Epithelial cell of esophagus (primary cell): ENCODE data around the gene AP3M1.

Experiments used
- DNase-seq: peaks from one replicate; pipeline ENCODE4 v3.0.0; 2010; ENCODE audit warnings: low read depth
- H3K4me3 ChIP-seq: 2 replicates; pipeline ENCODE4 v1.5.1; 2011; ENCODE audit warnings: mild to moderate bottlenecking, low read length, control low read depth
- CTCF ChIP-seq: IDR thresholded peaks from 2 replicates; pipeline ENCODE4 v1.5.1; 2011; ENCODE audit warnings: low read depth, mild to moderate bottlenecking, low read length, control low read depth, inconsistent platforms; ENCODE audit not compliant: insufficient read depth; ENCODE audit errors: missing control alignments

Gene AP3M1

GRCh38 chr10:74114041-74114448, 36.6 kb downstream of the AP3M1 start:
- TF ChIP-seq CTCF: no peak
- no peak overlapping the region for H3K4me3 ChIP-seq
- peak; percentile 9 for DNase-seq

- DNase-seq: peak; percentile 72
- no peak overlapping the region for H3K4me3 ChIP-seq
- TF ChIP-seq CTCF: no peak
Measured at GRCh38 chr10:74113546-74113945, 37.1 kb downstream of the AP3M1 start.

GRCh38 chr10:74111799-74112198, 38.8 kb downstream of the AP3M1 start:
- DNase-seq: no peak
- no peak overlapping the region for H3K4me3 ChIP-seq
- TF ChIP-seq CTCF: no peak

DNA sequence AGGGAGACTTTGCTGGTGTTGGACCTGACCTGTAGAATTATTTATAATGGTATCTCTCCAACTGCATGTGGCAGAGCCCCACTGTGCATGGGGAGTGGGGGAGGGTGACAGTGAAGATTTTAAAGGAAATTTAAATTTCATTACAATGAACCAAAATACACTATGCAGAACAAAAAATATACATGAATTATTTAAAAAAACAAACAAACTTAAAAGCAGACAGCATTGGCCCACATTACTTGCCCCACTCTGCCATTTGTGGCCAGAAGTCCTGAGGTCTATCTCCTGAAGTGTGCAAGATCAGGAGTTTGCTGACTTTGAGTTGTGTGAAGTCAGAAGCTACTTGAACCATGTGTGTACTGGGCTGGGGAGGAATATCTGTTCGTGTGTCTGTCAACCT, 40.5 kb downstream of the AP3M1 start:
- DNase-seq: no peak
- TF ChIP-seq CTCF: no peak
- H3K4me3 ChIP-seq: no peak overlapping the region

GRCh38 chr10:74109452-74109851, 41.2 kb downstream of the AP3M1 start:
- no peak overlapping the region for H3K4me3 ChIP-seq
- no peak for TF ChIP-seq CTCF
- no peak for DNase-seq

DNA sequence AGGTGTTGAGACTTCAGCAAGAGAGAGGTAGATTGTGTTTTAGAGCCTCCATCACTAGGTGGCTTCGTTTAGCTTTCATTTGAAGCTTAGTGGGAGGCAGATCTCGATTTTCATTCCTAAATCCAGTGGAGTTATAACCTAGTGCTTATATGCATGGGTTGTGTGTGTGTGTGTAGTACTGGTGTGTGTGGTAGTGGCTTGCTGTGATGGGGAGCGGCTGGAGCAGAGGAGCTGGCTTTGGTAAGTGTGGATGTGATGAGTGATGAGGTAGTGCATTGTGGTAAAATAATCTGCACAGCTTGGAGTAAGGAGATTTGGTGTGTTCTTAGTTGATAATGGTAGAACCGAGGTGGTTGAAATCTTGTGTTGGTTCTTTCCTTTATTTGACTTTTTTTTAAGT, 43.2 kb downstream of the AP3M1 start:
- no peak for TF ChIP-seq CTCF
- DNase-seq: no peak
- H3K4me3 ChIP-seq: no peak overlapping the region

DNA sequence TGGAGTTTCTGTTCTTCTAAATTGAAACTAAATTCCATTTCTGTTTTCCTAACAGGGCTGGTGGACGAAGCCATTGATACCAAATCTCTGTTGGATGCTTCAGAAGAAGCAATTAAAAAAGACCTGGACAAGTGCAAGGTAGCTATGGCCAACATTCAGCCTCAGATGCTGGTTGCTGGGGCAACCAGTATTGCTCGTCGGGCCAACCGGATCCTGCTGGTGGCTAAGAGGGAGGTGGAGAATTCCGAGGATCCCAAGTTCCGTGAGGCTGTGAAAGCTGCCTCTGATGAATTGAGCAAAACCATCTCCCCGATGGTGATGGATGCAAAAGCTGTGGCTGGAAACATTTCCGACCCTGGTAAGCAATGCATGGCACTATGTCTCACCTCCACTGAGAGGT, 45.6 kb downstream of the AP3M1 start:
- no peak overlapping the region for H3K4me3 ChIP-seq
- no peak for TF ChIP-seq CTCF
- no peak for DNase-seq
